ENCODE results near the gene MMRN2. TPM values are rescaled to one million over a fixed set of nuclear protein-coding genes. Genes with fewer than 3 reads are reported as not detected.

Gene MMRN2
- total RNA-seq, 2 experiments from 2014 or later: not detected

DNA sequence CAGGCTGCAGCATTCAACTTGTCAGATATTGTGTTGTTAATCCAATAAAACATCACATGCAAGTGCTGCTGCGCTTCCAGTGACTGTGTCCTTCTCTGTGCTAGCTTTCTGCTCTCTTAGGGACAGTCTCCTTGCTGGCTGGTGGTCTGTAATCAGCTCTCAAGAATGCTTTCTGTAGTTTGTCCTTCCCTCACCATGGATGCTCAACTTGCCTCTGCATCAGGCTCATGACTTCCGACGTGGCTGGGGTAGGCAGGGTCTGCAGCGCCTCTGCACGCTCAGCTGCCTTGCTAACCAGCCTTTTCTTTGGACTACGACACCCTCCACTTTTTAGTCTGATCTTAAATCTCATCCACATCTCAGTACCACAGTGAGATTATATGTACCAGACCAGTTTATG, 58.3 kb downstream of the MMRN2 start:
- Mint-ChIP-seq H3K36me3 (ENCODE audit: low read depth) (peaks cover 3% of the 10 kb centered on the region), H3K4me1 (peaks cover 3% of the 10 kb centered on the region), H3K27ac (no peak overlapping the region), H3K4me3 (no peak overlapping the region), H3K27me3 (no peaks in the 10 kb centered on the region), H3K9me3 (ENCODE audit: low read depth) (no peaks in the 10 kb centered on the region)
- DNase-seq: no peak
- ATAC-seq: no peak
- ChIA-PET CTCF (interaction anchor here (1.1 to 3.5 kb wide), 9 partner anchors 9 to 217 kb away, joined by 3 to 28 read pairs (median 5); no protein-coding TSS in a partner anchor), POLR2A (no interaction called here)
- intact Hi-C loops (cut with DNase I, micrococcal nuclease): loop anchor here (1.0 to 5.0 kb wide), 4 partner anchors 187 to 211 kb away; no protein-coding TSS in a partner anchor

- Mint-ChIP-seq H3K9me3 (ENCODE audit: low read depth) (no peaks in the 10 kb centered on the region), H3K4me3 (no peak overlapping the region), H3K27ac (no peak overlapping the region), H3K27me3 (no peaks in the 10 kb centered on the region), H3K4me1 (peaks cover 3% of the 10 kb centered on the region), H3K36me3 (ENCODE audit: low read depth) (peaks cover 2% of the 10 kb centered on the region)
- ChIA-PET POLR2A (no interaction called here), CTCF (interaction anchor here (1.0 to 3.5 kb wide), 9 partner anchors 9 to 216 kb away, joined by 3 to 28 read pairs (median 5); no protein-coding TSS in a partner anchor)
- DNase-seq: no peak
- intact Hi-C loops (cut with DNase I, micrococcal nuclease): loop anchor here in 1 of 2 experiments (5.0 kb wide), 1 partner anchor 186 kb away; no protein-coding TSS in a partner anchor
- no peak for ATAC-seq
These were observed 58.9 kb downstream of the MMRN2 start for GRCh38 chr10:86898511-86898910.

- ATAC-seq: no peak
- Mint-ChIP-seq H3K4me1 (peaks cover 10% of the 10 kb centered on the region), H3K27ac (no peak overlapping the region), H3K9me3 (ENCODE audit: low read depth) (no peaks in the 10 kb centered on the region), H3K4me3 (no peak overlapping the region), H3K36me3 (ENCODE audit: low read depth) (no peaks in the 10 kb centered on the region), H3K27me3 (no peaks in the 10 kb centered on the region)
- ChIA-PET CTCF (interaction anchor here (0.9 to 2.1 kb wide), 4 partner anchors 9 to 199 kb away, joined by 3 to 7 read pairs (median 6); no protein-coding TSS in a partner anchor), POLR2A (no interaction called here)
- no peak for DNase-seq
- intact Hi-C loops (cut with DNase I, micrococcal nuclease): no loop called here
These were observed 67.4 kb downstream of the MMRN2 start for GRCh38 chr10:86889997-86890396.

- Mint-ChIP-seq H3K9me3 (ENCODE audit: low read depth) (no peaks in the 10 kb centered on the region), H3K4me3 (no peak overlapping the region), H3K27me3 (no peaks in the 10 kb centered on the region), H3K36me3 (ENCODE audit: low read depth) (no peaks in the 10 kb centered on the region), H3K4me1 (peaks cover 10% of the 10 kb centered on the region), H3K27ac (peak overlapping the region; percentile 65)
- DNase-seq: no peak
- ATAC-seq: peak; percentile 97
- intact Hi-C loops (cut with DNase I, micrococcal nuclease): no loop called here
- ChIA-PET POLR2A (no interaction called here), CTCF (interaction anchor here (0.6 to 2.1 kb wide), 6 partner anchors 8 to 199 kb away, joined by 3 to 7 read pairs (median 4); no protein-coding TSS in a partner anchor)
These were observed 68.6 kb downstream of the MMRN2 start for GRCh38 chr10:86888585-86889381.

Other genes starting within 250 kb of the MMRN2 start
- gene BMPR1A, start 201.0 kb downstream of the MMRN2 start, total RNA-seq: 1 to 10 TPM; 8.7 to 9.0 TPM
- gene SNCG, start 984 bp upstream of the MMRN2 start, total RNA-seq: not detected
- gene ADIRF, start 10.9 kb upstream of the MMRN2 start, total RNA-seq: not detected
- gene FAM25A, start 62.7 kb upstream of the MMRN2 start, total RNA-seq: not detected
- gene GLUD1, start 137.2 kb upstream of the MMRN2 start, total RNA-seq: 100 to 1,000 TPM in 1 of 2 experiments, 10 to 100 TPM in 1; 98.4 to 125 TPM
- gene SHLD2, start 137.6 kb upstream of the MMRN2 start, total RNA-seq: 10 to 100 TPM; 29.7 to 29.9 TPM

Measured in activated CD4-positive, alpha-beta T cell treated with anti-CD3 and anti-CD28 coated beads for 36 hours (primary cell).